Right lung (tissue), 5 donors: ENCODE data around the gene DSCAM. TPM values are rescaled to one million over a fixed set of nuclear protein-coding genes. Genes with fewer than 3 reads are reported as not detected.

Experiments
- DNase-seq, 2 donors: peaks; one replicate each; pipeline ENCODE4 v3.0.0-alpha.2; 2013
- polyA plus RNA-seq, 5 donors: library from polyadenylated mRNA; unstranded; fragments of 120-200 nt; gene quantifications; one replicate each; pipeline versions ENCODE4 v1.2.1 to v1.2.3, GENCODE V29; 2013; ENCODE audit warnings: inconsistent platforms in 1 of 5, low replicate concordance in 1 of 5; ENCODE audit not compliant: insufficient read length in 5 of 5, insufficient read depth in 1 of 5

The DSCAM gene
- polyA plus RNA-seq, 5 donors = 0.03 to 0.23 (median 0.10) TPM

GRCh38 chr21:40134731-40135492, 712.0 kb downstream of the DSCAM start:
- DNase-seq = no peak

DNA sequence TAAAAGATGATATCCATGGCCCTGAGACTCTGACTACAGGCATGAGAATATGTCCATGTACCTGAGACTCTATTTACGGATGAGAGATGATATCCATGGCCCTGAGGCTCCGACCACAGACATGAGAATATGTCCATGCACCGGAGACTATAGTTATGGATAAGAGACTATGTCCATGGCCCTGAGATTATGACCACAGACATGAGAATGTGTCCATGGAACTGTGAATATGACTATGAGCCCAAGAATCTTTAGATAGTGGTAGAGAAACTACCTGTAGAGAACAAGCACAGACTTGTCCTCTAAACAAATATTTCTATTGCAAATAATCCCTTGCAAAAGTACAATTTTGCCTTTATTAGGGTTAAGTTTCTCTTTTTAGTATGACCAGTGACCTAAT, 716.5 kb downstream of the DSCAM start:
- DNase-seq = no peak

DNA sequence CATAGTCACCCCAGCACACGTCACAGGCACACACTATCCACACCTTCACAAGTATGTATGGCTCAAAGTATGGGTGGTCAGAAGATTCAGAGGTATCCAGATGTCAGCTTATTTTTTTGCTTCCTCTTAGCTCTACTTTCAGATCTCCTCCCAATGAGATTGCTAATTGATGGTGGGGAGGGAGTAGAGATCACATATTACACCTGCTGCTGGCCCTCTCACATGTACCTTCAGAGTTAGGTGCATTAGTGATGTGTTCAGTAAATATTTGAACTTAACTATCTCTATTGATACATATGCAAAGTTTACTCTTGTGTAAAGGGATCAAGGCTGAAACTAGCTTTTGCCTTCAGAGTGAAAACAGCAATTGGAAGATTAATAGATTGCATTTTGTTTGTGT, 717.1 kb downstream of the DSCAM start:
- DNase-seq = no peak

DNA sequence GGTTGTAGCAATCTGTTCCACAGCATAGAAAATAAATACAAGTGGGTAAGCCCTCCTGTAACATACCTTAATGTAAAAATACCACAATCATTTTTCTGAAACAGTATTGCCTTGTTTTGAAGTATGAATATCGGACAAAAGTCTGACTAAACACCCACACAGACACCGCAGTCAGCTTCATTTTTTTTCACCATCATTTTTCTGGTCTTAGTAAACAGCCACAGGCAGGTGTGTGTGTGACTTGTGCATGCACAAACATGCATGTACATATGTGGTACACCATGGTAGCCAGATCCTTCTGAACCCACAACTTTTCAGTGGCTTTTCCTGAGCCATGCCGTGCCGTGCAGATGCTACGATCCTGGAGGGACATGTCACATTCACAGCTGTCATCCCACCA, 718.1 kb downstream of the DSCAM start:
- no peak for DNase-seq

GRCh38 chr21:40120940-40121575, 725.9 kb downstream of the DSCAM start:
- DNase-seq = peak in 1 of 2 donors; percentile 15

DNA sequence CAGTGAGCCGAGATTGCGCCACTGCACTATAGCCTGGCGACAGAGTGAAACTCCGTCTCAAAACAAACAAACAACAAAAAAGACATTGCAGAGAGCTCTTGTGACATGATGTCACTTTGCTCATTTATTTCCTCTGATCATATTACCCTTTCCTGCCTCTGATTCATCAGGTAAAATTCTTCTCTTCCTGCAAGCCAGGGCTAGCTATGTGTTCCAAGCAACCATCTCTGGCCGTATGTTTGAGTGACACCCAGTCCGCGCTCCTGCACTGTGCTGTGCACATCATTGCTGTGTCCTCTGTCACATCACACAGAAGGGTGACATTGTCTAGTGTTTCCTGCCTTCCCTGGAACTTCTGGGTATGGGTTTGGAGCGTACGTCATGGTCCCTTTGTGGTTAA, 728.4 kb downstream of the DSCAM start:
- DNase-seq = no peak

- DNase-seq = no peak
Measured at GRCh38 chr21:40117236-40117635, 729.7 kb downstream of the DSCAM start.

DNA sequence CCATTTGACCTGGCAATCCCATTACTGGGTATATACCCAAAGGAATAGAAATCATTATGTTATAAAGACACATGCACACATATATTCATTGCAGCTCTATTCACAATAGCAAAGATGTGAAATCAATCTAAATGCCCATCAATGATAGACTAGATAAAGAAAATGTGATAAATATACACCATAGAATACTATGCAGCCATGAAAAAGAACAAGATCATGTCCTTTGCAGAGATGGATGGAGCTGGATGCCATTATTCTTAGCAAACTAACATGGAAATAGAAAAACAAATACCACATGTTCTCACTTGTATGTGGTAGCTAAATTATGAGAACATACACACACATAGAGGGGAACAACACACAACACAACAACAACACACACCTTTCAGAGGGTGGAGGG, 731.2 kb downstream of the DSCAM start:
- DNase-seq = no peak

- DNase-seq = no peak
Measured at GRCh38 chr21:40102682-40103081, 744.3 kb downstream of the DSCAM start.

- DNase-seq = no peak
Measured at GRCh38 chr21:40099809-40100208, 747.1 kb downstream of the DSCAM start.

DNA sequence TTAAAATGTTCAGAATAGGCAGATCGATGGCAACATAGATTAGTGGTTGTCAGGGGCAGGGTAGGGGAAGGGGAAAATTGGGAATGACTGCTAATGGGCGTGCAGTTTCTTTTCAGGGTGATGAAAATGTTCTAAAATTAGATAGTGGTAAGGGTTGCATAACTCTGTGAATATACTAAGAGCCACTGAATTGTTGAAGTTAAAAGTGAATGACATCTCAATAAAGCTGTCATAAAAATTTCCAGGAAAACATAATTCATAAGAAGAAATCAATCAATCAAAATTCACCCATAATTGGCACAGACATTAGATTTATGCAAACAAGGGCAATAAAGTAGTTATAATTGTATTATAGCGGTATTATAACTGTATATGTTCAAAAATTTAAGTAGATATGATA, 751.5 kb downstream of the DSCAM start:
- DNase-seq = no peak

- no peak for DNase-seq
Measured at GRCh38 chr21:40080385-40080784, 766.6 kb downstream of the DSCAM start.

DNA sequence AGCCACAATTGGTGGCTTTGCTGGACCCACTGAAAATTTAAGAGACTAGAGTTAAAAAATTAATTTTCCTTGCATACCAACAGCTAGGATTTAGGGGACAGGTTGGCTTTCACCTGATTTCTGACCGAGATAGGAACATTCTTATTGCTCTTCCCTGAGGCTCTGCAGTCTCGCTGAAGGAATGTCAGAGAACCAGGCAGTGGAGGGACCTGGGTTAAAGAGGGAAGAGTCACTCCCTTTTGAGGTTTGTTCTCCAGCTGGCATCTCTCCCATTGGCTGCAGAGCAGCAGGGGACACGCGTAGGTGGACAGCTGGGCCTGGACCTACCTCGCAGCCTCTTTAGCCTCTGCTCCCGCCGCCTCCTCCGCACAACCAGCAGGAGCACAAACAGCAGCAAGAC, 772.2 kb downstream of the DSCAM start:
- DNase-seq = no peak

DNA sequence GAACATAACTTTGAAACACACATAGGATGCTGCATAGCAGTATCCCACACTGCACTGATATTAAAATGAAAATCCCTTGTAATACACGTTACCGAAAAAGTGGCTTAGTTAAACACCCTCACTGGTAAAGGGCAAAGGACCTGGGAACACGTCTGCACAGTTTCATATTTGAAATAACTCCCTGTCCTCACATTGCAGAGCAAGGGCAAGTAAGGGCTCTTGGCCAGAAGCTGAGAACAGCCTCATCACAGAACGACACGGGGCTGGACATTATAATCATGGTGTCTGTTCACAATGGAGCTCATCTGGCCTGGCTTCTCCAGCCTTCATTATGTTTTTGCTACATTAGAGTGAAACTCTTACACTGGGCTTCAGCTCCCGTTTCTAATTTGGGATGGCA, 772.8 kb downstream of the DSCAM start:
- DNase-seq = no peak

DNA sequence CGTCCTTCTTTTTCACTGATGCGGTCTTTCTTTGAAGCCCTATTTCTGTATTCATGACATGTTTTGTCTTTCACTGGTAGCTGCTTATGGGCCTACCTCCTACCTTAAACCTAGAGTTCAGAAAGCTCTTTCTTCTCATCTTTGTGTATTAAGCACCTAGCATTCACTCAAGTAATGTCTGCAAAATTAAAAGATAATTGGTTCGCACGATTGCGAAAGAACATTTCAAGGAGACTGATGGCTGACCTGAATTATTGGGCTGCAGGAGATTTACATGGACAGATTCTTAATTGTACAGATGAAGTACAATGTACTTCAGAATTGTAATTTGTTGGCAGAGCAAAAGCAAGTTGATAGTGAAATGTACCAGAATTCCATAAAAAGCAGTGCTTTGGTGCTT, 773.3 kb downstream of the DSCAM start:
- no peak for DNase-seq

DNA sequence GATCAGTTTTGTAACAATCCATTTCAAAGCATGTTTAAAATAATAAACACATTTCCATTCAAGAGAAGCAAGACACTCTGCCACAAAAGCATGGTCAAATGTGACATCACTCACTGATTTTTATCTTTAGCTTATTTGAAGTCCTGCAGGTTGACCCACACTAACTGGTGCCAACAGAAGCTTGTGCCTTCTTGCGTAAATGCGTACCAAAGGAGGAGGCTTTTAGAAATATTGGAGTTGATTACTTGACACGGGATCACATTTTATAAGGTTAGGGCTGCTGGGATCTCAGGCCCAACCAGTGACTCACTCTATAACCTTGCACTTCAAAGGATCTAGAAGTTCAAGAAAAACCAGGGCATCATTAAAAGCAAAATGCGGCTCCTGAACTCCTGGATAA, 776.1 kb downstream of the DSCAM start:
- DNase-seq = no peak

GRCh38 chr21:40067751-40068150, 779.2 kb downstream of the DSCAM start:
- no peak for DNase-seq

DNA sequence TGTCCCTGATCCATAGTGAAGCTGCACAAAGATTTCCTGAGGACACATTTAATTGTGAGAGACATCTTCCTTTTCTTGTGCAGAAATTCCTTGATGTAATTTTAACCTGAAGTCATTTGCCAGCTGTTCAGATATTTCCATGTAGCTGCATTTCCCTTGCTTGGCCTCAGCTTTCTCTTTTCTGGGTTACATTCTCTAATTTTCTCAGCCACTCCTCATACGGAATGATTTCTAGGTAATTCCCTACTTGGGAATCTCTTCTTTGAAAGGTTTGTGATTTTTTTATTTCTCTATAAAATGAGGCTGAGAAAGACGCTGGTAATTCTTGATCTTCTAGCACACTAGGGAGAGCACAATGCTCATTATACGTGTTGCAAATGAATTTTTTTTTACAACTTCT, 780.7 kb downstream of the DSCAM start:
- DNase-seq = no peak

DNA sequence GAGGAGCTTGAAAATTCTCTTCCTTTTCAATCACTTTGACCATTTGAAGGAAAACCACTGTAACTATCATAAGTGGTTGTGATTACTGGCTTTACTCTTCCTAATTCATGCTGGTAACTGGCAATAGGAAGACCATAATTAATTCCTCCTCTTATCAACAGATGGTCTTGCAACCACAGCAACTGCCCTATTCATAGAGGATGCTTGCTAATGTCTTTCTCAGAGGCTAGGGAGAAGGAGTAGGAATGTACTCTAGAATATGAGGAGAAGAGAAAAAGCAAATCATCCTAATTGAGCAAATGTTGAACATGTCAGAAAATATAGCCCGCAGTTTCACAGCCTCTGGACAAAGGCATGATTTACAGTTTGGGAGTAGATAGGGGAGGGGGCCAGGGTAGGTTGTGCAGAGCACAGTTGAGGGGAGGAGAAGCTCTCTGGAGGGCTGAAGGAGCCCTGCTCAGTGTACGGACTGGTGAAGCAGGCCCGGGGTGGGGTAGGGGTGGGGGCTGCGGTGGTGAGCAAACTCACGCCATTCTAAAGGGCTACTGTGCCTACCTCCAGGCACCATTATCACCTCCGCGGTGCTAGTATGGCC, 786.8 kb downstream of the DSCAM start:
- DNase-seq = no peak

GRCh38 chr21:40057331-40057730, 789.6 kb downstream of the DSCAM start:
- no peak for DNase-seq

GRCh38 chr21:40056031-40056430, 790.9 kb downstream of the DSCAM start:
- no peak for DNase-seq

GRCh38 chr21:40054403-40054802, 792.6 kb downstream of the DSCAM start:
- DNase-seq = peak; percentile 73 to 77

GRCh38 chr21:40053007-40053406, 794.0 kb downstream of the DSCAM start:
- DNase-seq = no peak
